ENCODE data around the gene CEP104. TPM values are rescaled to one million over a fixed set of nuclear protein-coding genes. Genes with fewer than 3 reads are reported as not detected.
A peak's percentile ranks its signal among the peaks of the same experiment; 100 is the strongest.

Gene CEP104
- total and polyA plus RNA-seq, 10 donors, result 4.5 to 49.4 (median 33.4) TPM

DNA sequence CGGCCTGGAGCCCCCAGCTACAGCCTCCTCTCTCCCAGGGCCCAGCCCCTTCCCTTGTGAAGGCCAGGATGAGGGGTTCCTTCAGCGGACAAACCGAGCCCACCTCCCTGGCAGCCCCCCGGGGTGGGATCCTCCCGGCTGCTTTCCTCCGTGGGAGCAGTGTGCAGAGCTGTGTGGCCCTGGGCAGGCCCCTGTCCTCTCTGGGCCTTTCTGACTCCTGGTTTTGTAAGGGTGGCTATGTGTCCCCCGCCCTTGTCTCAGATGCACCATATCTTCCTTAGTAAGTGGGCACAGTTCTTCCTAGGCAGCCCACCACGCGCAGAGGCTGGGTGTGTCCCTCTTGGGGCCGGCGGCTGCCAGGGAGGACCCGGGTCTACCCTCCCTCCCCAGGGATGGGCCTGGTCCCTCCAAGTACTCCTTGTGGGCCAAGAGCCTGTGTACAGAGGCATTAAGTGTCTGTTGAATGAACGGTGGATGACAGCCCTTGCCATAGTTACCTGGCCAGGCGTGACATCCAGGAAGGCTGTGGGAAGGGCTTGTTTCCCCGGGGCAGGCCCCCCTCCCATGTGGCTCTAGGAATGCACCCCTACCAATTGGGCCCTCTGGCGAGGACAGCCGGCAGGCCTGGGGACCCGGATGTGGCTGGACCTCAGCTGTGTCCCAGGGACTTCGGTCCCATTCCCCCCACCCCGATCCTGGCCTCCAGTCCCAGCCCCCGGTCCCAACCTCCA lies 80.6 kb downstream of the CEP104 start:
- TF ChIP-seq POLR2A (IDR thresholded peaks at IDR 0.05), result no peak
- TF ChIP-seq, protein P1, sequence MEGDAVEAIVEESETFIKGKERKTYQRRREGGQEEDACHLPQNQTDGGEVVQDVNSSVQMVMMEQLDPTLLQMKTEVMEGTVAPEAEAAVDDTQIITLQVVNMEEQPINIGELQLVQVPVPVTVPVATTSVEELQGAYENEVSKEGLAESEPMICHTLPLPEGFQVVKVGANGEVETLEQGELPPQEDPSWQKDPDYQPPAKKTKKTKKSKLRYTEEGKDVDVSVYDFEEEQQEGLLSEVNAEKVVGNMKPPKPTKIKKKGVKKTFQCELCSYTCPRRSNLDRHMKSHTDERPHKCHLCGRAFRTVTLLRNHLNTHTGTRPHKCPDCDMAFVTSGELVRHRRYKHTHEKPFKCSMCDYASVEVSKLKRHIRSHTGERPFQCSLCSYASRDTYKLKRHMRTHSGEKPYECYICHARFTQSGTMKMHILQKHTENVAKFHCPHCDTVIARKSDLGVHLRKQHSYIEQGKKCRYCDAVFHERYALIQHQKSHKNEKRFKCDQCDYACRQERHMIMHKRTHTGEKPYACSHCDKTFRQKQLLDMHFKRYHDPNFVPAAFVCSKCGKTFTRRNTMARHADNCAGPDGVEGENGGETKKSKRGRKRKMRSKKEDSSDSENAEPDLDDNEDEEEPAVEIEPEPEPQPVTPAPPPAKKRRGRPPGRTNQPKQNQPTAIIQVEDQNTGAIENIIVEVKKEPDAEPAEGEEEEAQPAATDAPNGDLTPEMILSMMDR (IDR thresholded peaks at IDR 0.05 in 8 of 11, conservative IDR thresholded peaks at IDR 0.05 in 3 of 11), result no peak
- peak in 1 of 3 donors; percentile 10 for TF ChIP-seq POLR2AphosphoS5 (IDR thresholded peaks at IDR 0.05)
- DNase-seq, result no peak
- intact Hi-C loops (cut with DNase I; ENCODE audit: low total_unique reads), result no loop called here

DNA sequence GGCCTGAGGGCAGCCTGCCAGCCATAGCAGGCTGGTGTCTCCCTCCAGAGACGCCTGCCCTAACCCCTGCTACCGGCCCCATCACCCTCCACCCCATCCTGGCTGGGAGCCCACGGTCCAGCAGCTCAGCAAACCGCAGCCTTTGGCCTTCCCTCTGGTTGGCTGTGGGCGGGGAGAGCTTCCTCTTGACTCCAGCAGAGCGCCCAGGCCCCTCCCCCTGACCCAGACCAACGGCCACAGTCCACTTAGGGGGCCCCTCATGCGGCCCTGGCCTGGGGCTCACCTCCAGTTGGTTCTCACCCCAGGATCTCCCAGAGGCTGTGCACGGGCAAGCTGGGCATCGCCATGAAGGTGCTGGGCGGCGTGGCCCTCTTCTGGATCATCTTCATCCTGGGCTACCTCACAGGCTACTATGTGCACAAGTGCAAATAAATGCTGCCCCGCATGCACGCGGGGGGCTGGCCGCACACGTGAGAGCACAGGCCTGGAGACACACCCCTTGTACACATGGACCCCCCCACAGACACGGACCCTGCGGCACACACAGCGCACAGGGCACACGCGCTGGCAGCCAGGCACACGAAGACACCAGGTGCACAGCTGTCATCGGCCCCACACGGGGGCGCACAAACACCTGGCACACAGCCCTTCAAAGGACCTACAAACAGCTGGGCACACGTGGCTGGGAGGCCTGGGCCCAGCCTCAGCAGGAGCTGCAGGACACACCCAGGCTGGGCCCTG lies 81.4 kb downstream of the CEP104 start:
- 26 to 35% (median 29%) methylated on average over 7 to 27 of the region's 27 CpGs for WGBS, 5 donors
- Histone ChIP-seq H3K4me3 (peak overlapping the region in 1 of 8 donors; percentile 31), H3K27me3 (replicated peaks in 1 of 7) (peaks cover 0 to 27% (median 0%) of the 10 kb centered on the region in 7 donors), H3K27ac (peak overlapping the region in 3 of 8 donors; percentile 22 to 74 (median 31)), H3K36me3 (peaks cover 0 to 30% (median 21%) of the 10 kb centered on the region in 6 donors), H3K9me3 (no peaks in the 10 kb centered on the region), H3K4me1 (peaks cover 23 to 55% (median 46%) of the 10 kb centered on the region in 6 donors)
- intact Hi-C loops (cut with DNase I; ENCODE audit: low total_unique reads), result no loop called here
- TF ChIP-seq, protein P1 (IDR thresholded peaks at IDR 0.05 in 8 of 11, conservative IDR thresholded peaks at IDR 0.05 in 3 of 11), result peak in 8 of 11 experiments; percentile 21 to 52 (median 40)
- TF ChIP-seq POLR2AphosphoS5 (IDR thresholded peaks at IDR 0.05) (peak in 2 of 3 donors; percentile 33 to 46), POLR2A (IDR thresholded peaks at IDR 0.05) (no peak)
- DNase-seq, result peak; percentile 86

More for the DNA sequence above, 80.6 kb downstream of the CEP104 start:
- H3K4me1 ChIP-seq, result peaks cover 21 to 49% (median 43%) of the 10 kb centered on the region in 6 donors
- H3K4me3 ChIP-seq, result no peak overlapping the region
- no peaks in the 10 kb centered on the region for H3K9me3 ChIP-seq
- peaks cover 0 to 22% (median 0%) of the 10 kb centered on the region in 7 donors for H3K27me3 ChIP-seq (replicated peaks in 1 of 7)
- peaks cover 0 to 37% (median 29%) of the 10 kb centered on the region in 6 donors for H3K36me3 ChIP-seq
- WGBS, 5 donors, result 79 to 91% (median 83%) methylated on average over 9 to 21 of the region's 21 CpGs
- H3K27ac ChIP-seq, result peak overlapping the region in 1 of 8 donors; percentile 74

GRCh38 chr1:3774946-3775489 lies 82.0 kb downstream of the CEP104 start:
- Histone ChIP-seq H3K9me3 (no peaks in the 10 kb centered on the region), H3K27ac (peak overlapping the region in 5 of 8 donors; percentile 20 to 74 (median 38)), H3K36me3 (peaks cover 0 to 24% (median 15%) of the 10 kb centered on the region in 6 donors), H3K4me3 (peak overlapping the region in 1 of 8 donors; percentile 31), H3K27me3 (replicated peaks in 1 of 7) (peaks cover 0 to 34% (median 0%) of the 10 kb centered on the region in 7 donors), H3K4me1 (peaks cover 23 to 56% (median 46%) of the 10 kb centered on the region in 6 donors)
- DNase-seq, result no peak
- intact Hi-C loops (cut with DNase I; ENCODE audit: low total_unique reads), result no loop called here
- WGBS, 5 donors, result 43 to 58% (median 50%) methylated on average over 11 to 17 of the region's 17 CpGs
- TF ChIP-seq POLR2AphosphoS5 (IDR thresholded peaks at IDR 0.05), result peak in 1 of 3 donors; percentile 6
- no peak for TF ChIP-seq POLR2A (IDR thresholded peaks at IDR 0.05)

GRCh38 chr1:3774276-3774945 lies 82.6 kb downstream of the CEP104 start:
- H3K27ac ChIP-seq, result peak overlapping the region in 5 of 8 donors; percentile 20 to 75 (median 72)
- DNase-seq, result no peak
- H3K9me3 ChIP-seq, result no peaks in the 10 kb centered on the region
- TF ChIP-seq POLR2AphosphoS5 (IDR thresholded peaks at IDR 0.05), result peak in 1 of 3 donors; percentile 4
- TF ChIP-seq, protein P1 (IDR thresholded peaks at IDR 0.05 in 8 of 11, conservative IDR thresholded peaks at IDR 0.05 in 3 of 11), result no peak
- WGBS, 5 donors, result 75 to 84% (median 77%) methylated on average over 11 to 19 of the region's 19 CpGs
- peaks cover 23 to 56% (median 46%) of the 10 kb centered on the region in 6 donors for H3K4me1 ChIP-seq
- H3K27me3 ChIP-seq (replicated peaks in 1 of 7), result peaks cover 0 to 36% (median 0%) of the 10 kb centered on the region in 7 donors
- no peak overlapping the region for H3K4me3 ChIP-seq
- peaks cover 0 to 18% (median 9%) of the 10 kb centered on the region in 6 donors for H3K36me3 ChIP-seq
- intact Hi-C loops (cut with DNase I; ENCODE audit: low total_unique reads), result no loop called here

Data from spleen (tissue), 11 donors.